Placental epithelial cell (primary cell): ENCODE data around the gene DNM2. TPM values are rescaled to one million over a fixed set of nuclear protein-coding genes. Genes with fewer than 3 reads are reported as not detected.

Experiments used
- small RNA-seq: library from RNA; depleted of rRNA; stranded (forward); fragments of <200 nt; gene quantifications from one replicate; pipeline ENCODE3, GENCODE V24; 2012
- total RNA-seq: library from RNA; depleted of rRNA; stranded (reverse); fragments of >200 nt; gene quantifications from 2 replicates; pipeline ENCODE4 v1.2.3, GENCODE V29; 2012

DNM2 gene
- total RNA-seq = 154 and 156 TPM in 2 replicates

GRCh38 chr19:10717356-10718204 is at the start of gene DNM2:
TSS of gene DNM2 (plus strand) at chr19:10718079. CDS start at chr19:10718243, 164 bp downstream.

GRCh38 chr19:10835754-10836478 is 118.0 kb downstream of the DNM2 start, which contains the start of gene TMED1:
TSS of gene TMED1 (minus strand) at chr19:10836212. CDS start at chr19:10836191, 21 bp downstream.

GRCh38 chr19:10848230-10848856 is 130.5 kb downstream of the DNM2 start, which contains the start of gene C19orf38:
TSS of gene C19orf38 (plus strand) at chr19:10848415. CDS start at chr19:10848509, 94 bp downstream.

DNA sequence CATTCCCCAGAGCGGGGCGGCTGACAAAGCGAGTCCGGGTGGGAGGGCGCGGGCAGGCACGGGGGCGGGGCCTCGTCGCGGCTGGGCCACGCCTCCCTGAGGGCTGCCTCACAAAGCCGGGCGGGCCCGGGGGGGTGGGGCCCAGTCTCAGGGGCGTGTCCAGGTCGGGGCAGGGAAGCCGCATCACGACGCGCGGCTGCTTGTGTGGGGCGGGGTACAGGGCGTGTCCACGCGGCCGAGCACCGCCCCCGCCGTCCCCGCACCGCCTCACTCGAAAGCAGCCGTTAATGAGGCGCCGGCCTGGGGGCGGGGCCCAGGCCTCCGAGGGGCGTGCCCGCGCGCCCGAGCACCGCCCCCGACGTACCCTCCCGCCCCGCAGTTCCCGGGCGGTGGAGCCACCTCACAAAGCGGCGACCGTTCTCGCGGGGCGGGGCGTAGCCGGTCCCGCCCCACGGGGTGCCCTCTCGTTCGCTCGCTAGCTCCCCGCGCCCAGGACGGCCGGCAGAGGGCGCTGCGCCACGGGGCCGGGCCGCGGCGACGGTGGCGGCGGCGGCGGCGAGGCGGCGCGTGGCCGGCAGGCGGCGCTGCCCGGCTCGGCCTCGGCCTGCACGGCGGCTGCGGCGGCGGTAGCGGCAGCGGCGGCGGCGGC is 153.2 kb downstream of the DNM2 start, which contains the start of gene CARM1:
Gene CARM1, plus strand, starts transcription at position 599 of the 649 bp plus-strand sequence. CDS start 150 bp downstream, outside the sequence.

Small RNAs within 50 kb of the gene (small RNA-seq; reads per million reads assigned to genes)
- gene MIR199A1 = not detected
- gene MIR4748 = not detected
- gene MIR638 = not detected
- gene MIR6793 = not detected

Other genes with a start within 250 kb of the DNM2 start
- gene KEAP1, start 214.7 kb upstream of the DNM2 start, total RNA-seq = 52.8 and 56.9 TPM in 2 replicates
- 0.39 TPM in 1 of 2 replicates, not detected in the other for gene S1PR5, start 200.6 kb upstream of the DNM2 start, total RNA-seq
- gene ATG4D, start 174.2 kb upstream of the DNM2 start, total RNA-seq = 17.7 and 20.9 TPM in 2 replicates
- gene KRI1, start 152.1 kb upstream of the DNM2 start, total RNA-seq = 5.5 and 5.7 TPM in 2 replicates
- 0.76 and 2.4 TPM in 2 replicates for gene CDKN2D, start 149.1 kb upstream of the DNM2 start, total RNA-seq
- 113 and 144 TPM in 2 replicates for gene AP1M2, start 130.8 kb upstream of the DNM2 start, total RNA-seq
- 188 and 341 TPM in 2 replicates for gene SLC44A2, start 92.5 kb upstream of the DNM2 start, total RNA-seq
- gene ILF3, start 63.7 kb upstream of the DNM2 start, total RNA-seq = 92.7 and 115 TPM in 2 replicates
- gene QTRT1, start 16.6 kb upstream of the DNM2 start, total RNA-seq = 22.1 and 23.2 TPM in 2 replicates
- 41.4 and 48.7 TPM in 2 replicates for gene TMED1, start 118.1 kb downstream of the DNM2 start, total RNA-seq
- gene C19orf38, start 130.3 kb downstream of the DNM2 start, total RNA-seq = 0.39 and 0.65 TPM in 2 replicates
- 41.8 and 42.8 TPM in 2 replicates for gene CARM1, start 153.5 kb downstream of the DNM2 start, total RNA-seq
- 285 and 310 TPM in 2 replicates for gene YIPF2, start 210.6 kb downstream of the DNM2 start, total RNA-seq
- gene TIMM29, start 210.7 kb downstream of the DNM2 start, total RNA-seq = 36.9 and 37.5 TPM in 2 replicates
- gene SMARCA4, start 243.0 kb downstream of the DNM2 start, total RNA-seq = 80.5 and 85.3 TPM in 2 replicates